ENCODE results near the gene GFOD1. TPM values are rescaled to one million over a fixed set of nuclear protein-coding genes. Genes with fewer than 3 reads are reported as not detected.

Gene GFOD1
- total and polyA plus RNA-seq, 10 of the 15 experiments (the other 5 are each of a cell fraction or from before 2014, with no cell fraction given): 6.5 to 41.4 (median 16.0) TPM

DNA sequence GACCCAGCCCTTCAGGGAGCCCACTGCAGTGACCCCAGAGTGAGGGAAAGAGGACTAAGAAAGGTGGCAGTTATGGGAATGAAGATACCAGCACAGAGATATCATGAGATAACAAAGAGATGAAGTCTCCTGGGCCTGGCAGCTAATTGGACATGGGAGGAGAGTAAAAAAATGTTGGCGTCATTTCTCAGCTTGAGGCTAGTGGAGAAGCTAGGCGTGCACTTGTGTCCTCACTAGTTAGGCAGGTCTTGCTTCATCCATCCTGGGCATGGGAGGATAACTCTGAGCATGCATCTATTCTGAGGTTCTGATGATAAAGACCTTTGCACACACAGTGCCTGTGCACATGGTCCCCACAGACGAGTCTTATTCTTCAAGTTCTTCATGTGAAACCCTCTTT is 4.1 kb upstream of the GFOD1 start (continued):
- TF ChIP-seq REST (IDR thresholded peaks at IDR 0.05; ENCODE audit: low read depth, low read length): no peak
- no peak for TF ChIP-seq ATF7 (IDR thresholded peaks at IDR 0.05; ENCODE audit: low read depth)
- no peak for TF ChIP-seq SP1 (IDR thresholded peaks at IDR 0.05; ENCODE audit: low read depth, low read length)
- no peak for TF ChIP-seq NFXL1 (IDR thresholded peaks at IDR 0.05; ENCODE audit: borderline replicate concordance)
- no peak for TF ChIP-seq POLR2A (IDR thresholded peaks at IDR 0.05; ENCODE audit: low read depth, low read length)
- no peak for TF ChIP-seq SIN3A (IDR thresholded peaks at IDR 0.05; ENCODE audit: low read depth, low read length)

DNA sequence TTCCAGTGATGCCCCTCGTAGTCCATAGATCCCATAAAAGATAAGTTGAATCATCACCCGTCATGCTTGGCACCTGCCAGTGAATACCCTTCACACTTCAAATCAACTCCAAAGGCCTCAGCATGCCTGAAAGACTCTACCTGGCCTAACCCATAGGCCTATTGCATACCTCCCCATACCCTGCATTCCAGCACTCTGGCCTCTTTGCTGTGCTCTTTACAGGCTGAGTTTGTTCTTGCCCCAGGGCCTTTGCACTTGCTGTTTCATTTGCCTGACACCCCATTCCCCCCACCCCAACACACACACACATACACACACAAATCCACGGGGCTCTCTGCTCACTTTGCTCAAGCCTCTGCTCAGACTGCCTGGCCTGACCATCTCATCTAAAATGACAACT is 3.0 kb upstream of the GFOD1 start:
- ATAC-seq (no peak), FAIRE-seq (no peak), DNase-seq (ENCODE audit: low read depth, low spot score) (no peak)
- BruUV-seq (replicated peaks): no TSS peak
- no peak for TF ChIP-seq CREM (IDR thresholded peaks at IDR 0.05; ENCODE audit: low read depth)
- no peak for TF ChIP-seq LARP7 (IDR thresholded peaks at IDR 0.05)
- TF ChIP-seq BCL3 (IDR thresholded peaks at IDR 0.05; ENCODE audit: borderline replicate concordance, insufficient read depth, low read depth, low read length, poor library complexity, severe bottlenecking): no peak
- in situ Hi-C loops (cut with MboI) (no loop called here), intact Hi-C loops (cut with micrococcal nuclease; ENCODE audit: unreplicated experiment) (no loop called here)
- no peak overlapping the region for H3K9ac ChIP-seq (ENCODE audit: control insufficient read depth, insufficient read depth, low read length)
- SMC1A ChIA-PET (ENCODE audit: uncharacterized antibody, unreplicated experiment): no interaction called here
- H3K27ac ChIP-seq (ENCODE audit: control insufficient read depth, insufficient read depth): no peak overlapping the region
- 97% methylated on average over 3 of the region's 3 CpGs for WGBS (ENCODE audit: insufficient coverage, insufficient replicate concordance, low lambda C conversion rate, missing lambda C conversion rate)
- H3K4me3 ChIP-seq: no peak overlapping the region
- H3K36me3 ChIP-seq (ENCODE audit: control insufficient read depth in 2 of 2, insufficient read depth in 2 of 2, low read length in 1 of 2): no peaks in the 10 kb centered on the region
- no peaks in the 10 kb centered on the region for H3K9me3 ChIP-seq (replicated peaks; ENCODE audit: control insufficient read depth, insufficient read depth, low read length)
- RAD21 ChIA-PET (ENCODE audit: unreplicated experiment): interaction anchor here (1.6 kb wide), 1 partner anchor 84 kb away, joined by 3 read pairs; the partner anchor contains the start of gene SIRT5
- H3K27me3 ChIP-seq (replicated peaks in 1 of 2; ENCODE audit: control insufficient read depth in 2 of 2, insufficient read depth in 2 of 2, low read length in 1 of 2): no peaks in the 10 kb centered on the region
- H3K79me2 ChIP-seq (ENCODE audit: control insufficient read depth, insufficient read depth, low read length): peaks cover 16% of the 10 kb centered on the region
- no peak overlapping the region for H3K4me2 ChIP-seq (ENCODE audit: control insufficient read depth, insufficient read depth)
- POLR2A ChIA-PET: no interaction called here
- no peak overlapping the region for H2AFZ ChIP-seq (ENCODE audit: control insufficient read depth, low read depth, low read length)
- no peaks in the 10 kb centered on the region for H4K20me1 ChIP-seq (ENCODE audit: control insufficient read depth, insufficient read depth)
- CTCF ChIA-PET: interaction anchor here (1.3 kb wide), 1 partner anchor 85 kb away, joined by 3 read pairs; no protein-coding TSS in a partner anchor
- H3K4me1 ChIP-seq (ENCODE audit: control insufficient read depth, insufficient read depth, low read length): peaks cover 6% of the 10 kb centered on the region; the same call in 1 of the 2 replicates

Measured in GM12878 (cell line).